GM12891 (cell line): ENCODE data around the gene EYA3.

Experiments used
- POLR2A ChIP-seq: IDR thresholded peaks from 2 replicates; pipeline ENCODE4 v1.6.1; 2011; ENCODE audit warnings: low read depth, low read length, control low read depth
- POLR2AphosphoS5 ChIP-seq: IDR thresholded peaks from 2 replicates; pipeline ENCODE4 v1.6.1; 2011; ENCODE audit warnings: low read depth, low read length, control low read depth
- SPI1 ChIP-seq: IDR thresholded peaks from 2 replicates; pipeline ENCODE4 v1.6.1; 2011; ENCODE audit warnings: low read depth, low read length, control low read depth
- TAF1 ChIP-seq: IDR thresholded peaks from 2 replicates; pipeline ENCODE4 v1.6.1; 2011; ENCODE audit warnings: low read depth, low read length, control low read depth

GRCh38 chr1:27968692-27969091 lies 119.7 kb downstream of the EYA3 start:
- no peak for TF ChIP-seq POLR2AphosphoS5
- TF ChIP-seq POLR2A = no peak
- TF ChIP-seq TAF1 = no peak
- TF ChIP-seq SPI1 = no peak
